PFSK-1 (cell line): ENCODE results near the gene HBA1.

Experiments used
- FOXP2 ChIP-seq: optimal IDR thresholded peaks from 2 replicates; pipeline ENCODE3; 2011; ENCODE audit warnings: borderline replicate concordance, control low read depth, inconsistent platforms; ENCODE audit not compliant: insufficient read depth; ENCODE audit errors: extremely low read length, extremely low read depth
- POLR2AphosphoS5 ChIP-seq: IDR thresholded peaks from 2 replicates; pipeline ENCODE4 v1.6.1; 2012; ENCODE audit warnings: low read depth, mild to moderate bottlenecking, control low read depth, low read length, moderate library complexity
- SIN3A ChIP-seq: IDR thresholded peaks from 2 replicates; pipeline ENCODE4 v1.6.1; 2012; ENCODE audit warnings: mild to moderate bottlenecking, low read length, moderate library complexity, borderline replicate concordance; ENCODE audit not compliant: insufficient read depth
- TAF1 ChIP-seq: IDR thresholded peaks from 2 replicates; pipeline ENCODE4 v1.6.1; 2012; ENCODE audit warnings: low read length, control low read depth, borderline replicate concordance; ENCODE audit not compliant: insufficient read depth
- TF ChIP-seq, protein P1 (sequence below), 2 experiments: IDR thresholded peaks; 2 replicates each; pipeline versions ENCODE4 v1.6.1 to v1.8.0; 2011 to 2012; ENCODE audit warnings: low read depth in 2 of 2, low read length in 2 of 2, control low read depth in 1 of 2, inconsistent platforms in 1 of 2, mild to moderate bottlenecking in 1 of 2, moderate library complexity in 1 of 2; ENCODE audit not compliant: insufficient read depth in 1 of 2

Gene HBA1

DNA sequence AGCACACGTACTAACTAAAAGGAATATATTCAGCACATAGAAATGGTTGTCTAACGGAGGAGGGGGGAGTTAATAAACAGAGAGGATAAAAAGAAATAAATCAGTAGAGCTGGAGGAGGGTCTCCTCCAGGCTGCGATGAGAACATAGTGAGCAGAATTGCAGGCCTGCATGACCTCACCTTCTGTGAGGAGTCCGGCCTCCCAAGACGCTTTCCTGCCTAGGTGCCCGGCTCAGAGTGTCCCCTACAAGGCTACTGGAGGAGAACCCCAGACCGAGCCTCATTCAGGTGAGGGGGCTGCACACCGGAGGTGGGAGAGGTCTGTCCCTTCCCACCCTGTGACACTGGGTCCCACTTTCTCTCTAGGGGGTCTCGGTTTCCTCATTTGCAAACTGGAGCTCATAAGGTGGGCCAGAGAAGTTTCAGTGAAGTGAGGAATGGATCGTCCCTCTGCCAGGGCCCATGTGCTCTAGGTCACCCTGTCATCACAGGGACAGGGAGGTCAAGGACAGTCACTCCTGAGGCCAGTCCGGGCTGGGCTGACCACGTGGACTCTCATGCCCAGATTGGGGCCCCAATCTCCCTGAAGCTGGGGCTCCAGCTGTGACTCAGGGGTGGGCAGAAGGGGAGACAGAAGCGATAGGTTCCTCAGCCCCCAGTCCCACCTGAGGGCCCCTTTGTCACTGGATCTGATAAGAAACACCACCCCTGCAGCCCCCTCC lies 14.0 kb upstream of the HBA1 start:
- TF ChIP-seq SIN3A (no peak), POLR2AphosphoS5 (no peak), FOXP2 (no peak), TAF1 (no peak)
- TF ChIP-seq, protein P1, sequence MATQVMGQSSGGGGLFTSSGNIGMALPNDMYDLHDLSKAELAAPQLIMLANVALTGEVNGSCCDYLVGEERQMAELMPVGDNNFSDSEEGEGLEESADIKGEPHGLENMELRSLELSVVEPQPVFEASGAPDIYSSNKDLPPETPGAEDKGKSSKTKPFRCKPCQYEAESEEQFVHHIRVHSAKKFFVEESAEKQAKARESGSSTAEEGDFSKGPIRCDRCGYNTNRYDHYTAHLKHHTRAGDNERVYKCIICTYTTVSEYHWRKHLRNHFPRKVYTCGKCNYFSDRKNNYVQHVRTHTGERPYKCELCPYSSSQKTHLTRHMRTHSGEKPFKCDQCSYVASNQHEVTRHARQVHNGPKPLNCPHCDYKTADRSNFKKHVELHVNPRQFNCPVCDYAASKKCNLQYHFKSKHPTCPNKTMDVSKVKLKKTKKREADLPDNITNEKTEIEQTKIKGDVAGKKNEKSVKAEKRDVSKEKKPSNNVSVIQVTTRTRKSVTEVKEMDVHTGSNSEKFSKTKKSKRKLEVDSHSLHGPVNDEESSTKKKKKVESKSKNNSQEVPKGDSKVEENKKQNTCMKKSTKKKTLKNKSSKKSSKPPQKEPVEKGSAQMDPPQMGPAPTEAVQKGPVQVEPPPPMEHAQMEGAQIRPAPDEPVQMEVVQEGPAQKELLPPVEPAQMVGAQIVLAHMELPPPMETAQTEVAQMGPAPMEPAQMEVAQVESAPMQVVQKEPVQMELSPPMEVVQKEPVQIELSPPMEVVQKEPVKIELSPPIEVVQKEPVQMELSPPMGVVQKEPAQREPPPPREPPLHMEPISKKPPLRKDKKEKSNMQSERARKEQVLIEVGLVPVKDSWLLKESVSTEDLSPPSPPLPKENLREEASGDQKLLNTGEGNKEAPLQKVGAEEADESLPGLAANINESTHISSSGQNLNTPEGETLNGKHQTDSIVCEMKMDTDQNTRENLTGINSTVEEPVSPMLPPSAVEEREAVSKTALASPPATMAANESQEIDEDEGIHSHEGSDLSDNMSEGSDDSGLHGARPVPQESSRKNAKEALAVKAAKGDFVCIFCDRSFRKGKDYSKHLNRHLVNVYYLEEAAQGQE (IDR thresholded peaks at IDR 0.05; ENCODE audit: insufficient read depth in 1 of 2, low read depth in 2 of 2, low read length in 2 of 2): no peak

DNA sequence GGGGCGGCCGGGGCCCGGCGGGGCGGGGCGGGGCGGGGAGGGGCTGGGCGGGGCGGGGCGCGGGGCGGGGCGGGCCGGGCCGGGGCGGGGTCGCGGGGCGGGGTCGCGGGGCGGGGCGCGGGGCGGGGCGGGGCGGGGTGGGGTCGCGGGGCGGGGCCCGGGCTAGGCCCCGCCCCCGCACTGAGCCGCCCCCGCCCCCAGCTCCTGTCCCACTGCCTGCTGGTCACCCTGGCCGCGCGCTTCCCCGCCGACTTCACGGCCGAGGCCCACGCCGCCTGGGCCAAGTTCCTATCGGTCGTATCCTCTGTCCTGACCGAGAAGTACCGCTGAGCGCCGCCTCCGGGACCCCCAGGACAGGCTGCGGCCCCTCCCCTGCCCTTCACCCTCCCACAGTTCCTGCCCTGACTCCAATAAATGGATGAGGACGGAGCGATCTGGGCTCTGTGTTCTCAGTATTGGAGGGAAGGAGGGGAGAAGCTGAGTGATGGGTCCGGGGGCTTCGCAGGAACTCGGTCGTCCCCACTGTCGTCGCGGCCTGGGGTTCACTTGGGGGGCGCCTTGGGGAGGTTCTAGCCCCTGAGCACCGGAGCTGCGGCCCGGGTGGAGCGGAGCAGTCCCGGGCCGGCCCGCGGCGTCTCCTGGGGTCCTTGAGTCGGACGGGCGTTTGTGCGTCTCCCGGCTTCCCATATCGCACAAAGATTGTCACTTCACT lies 11.5 kb upstream of the HBA1 start:
- TF ChIP-seq, protein P1 (IDR thresholded peaks at IDR 0.05; ENCODE audit: insufficient read depth in 1 of 2, low read depth in 2 of 2, low read length in 2 of 2): no peak
- TF ChIP-seq TAF1 (no peak), FOXP2 (no peak), SIN3A (no peak), POLR2AphosphoS5 (no peak)

DNA sequence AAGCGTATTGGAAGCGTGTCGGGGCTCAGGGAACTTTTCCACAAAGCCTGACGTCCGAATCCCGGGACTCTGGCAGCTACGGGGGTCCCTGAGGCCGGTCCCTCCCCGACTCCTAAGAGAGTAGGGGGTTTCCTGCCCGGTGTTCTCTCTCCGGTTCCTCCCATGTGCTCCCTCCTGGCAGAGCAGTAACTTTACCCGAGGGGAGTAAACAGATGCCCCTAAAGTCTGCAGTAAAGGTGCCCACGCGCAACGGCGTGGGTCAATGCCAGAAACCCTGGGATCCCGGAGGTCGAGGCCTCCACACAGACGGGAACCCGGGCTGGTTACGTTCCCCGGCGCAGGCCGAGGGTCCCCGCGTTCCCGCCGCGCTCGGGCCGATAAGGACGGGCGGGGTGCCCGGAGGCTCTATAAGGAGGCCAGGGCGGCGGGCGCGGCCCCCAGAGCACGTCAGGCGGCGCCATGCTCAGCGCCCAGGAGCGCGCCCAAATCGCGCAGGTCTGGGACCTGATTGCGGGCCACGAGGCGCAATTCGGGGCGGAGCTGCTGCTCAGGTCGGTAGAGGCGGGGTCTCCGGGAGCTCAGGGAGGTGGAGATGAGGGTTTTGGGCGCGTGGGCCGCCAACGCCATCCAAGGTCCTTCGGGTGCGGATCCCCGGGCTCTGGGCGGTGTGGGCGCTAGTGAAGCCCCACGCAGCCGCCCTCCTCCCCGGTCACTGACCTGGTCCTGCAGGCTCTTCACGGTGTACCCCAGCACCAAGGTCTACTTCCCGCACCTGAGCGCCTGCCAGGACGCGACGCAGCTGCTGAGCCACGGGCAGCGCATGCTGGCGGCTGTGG lies 10.7 kb upstream of the HBA1 start, which contains the start of gene HBM:
TSS of gene HBM (plus strand) at position 440 of the 836 bp plus-strand sequence. CDS start at position 460, 20 bp downstream.
- TF ChIP-seq TAF1 (no peak), SIN3A (no peak), POLR2AphosphoS5 (no peak), FOXP2 (no peak)
- TF ChIP-seq, protein P1 (IDR thresholded peaks at IDR 0.05; ENCODE audit: insufficient read depth in 1 of 2, low read depth in 2 of 2, low read length in 2 of 2): no peak

DNA sequence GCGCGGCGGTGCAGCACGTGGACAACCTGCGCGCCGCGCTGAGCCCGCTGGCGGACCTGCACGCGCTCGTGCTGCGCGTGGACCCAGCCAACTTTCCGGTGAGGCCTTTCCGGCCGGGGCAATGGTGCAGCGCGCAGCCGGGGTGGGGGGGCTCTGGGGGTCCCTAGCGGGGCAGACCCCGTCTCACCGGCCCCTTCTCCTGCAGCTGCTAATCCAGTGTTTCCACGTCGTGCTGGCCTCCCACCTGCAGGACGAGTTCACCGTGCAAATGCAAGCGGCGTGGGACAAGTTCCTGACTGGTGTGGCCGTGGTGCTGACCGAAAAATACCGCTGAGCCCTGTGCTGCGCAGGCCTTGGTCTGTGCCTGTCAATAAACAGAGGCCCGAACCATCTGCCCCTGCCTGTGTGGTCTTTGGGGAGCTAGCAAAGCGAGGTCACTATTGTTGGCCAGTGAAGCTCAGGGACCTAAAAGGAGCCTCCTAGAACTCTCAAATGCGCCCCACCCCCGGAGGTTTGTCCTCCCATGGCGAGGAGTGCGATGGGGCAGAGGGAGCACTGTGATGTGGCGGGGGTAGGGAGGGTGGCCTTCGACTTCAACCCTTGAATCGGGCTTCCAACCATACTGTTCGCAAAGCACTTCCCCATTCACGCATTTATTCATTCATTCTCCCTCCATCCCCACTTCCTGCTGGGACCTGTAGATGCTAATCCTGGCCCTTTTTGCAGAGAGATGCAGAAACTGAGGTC lies 9.9 kb upstream of the HBA1 start:
- no peak for TF ChIP-seq SIN3A
- TF ChIP-seq, protein P1 (IDR thresholded peaks at IDR 0.05; ENCODE audit: insufficient read depth in 1 of 2, low read depth in 2 of 2, low read length in 2 of 2): no peak
- no peak for TF ChIP-seq TAF1
- no peak for TF ChIP-seq FOXP2
- no peak for TF ChIP-seq POLR2AphosphoS5
